ENCODE results near the gene ZNF408. TPM values are rescaled to one million over a fixed set of nuclear protein-coding genes. Genes with fewer than 3 reads are reported as not detected.

ZNF408 gene
- total RNA-seq, 4 donors from 2014 or later: 0.88 to 10.5 (median 8.0) TPM

GRCh38 chr11:46661836-46662235, 39.0 kb upstream of the ZNF408 start:
- intact Hi-C loops (cut with DNase I; ENCODE audit: low total_unique reads): no loop called here
- no peak overlapping the region for H3K27ac ChIP-seq
- TF ChIP-seq POLR2A (IDR thresholded peaks at IDR 0.05) (no peak), CTCF (IDR thresholded peaks at IDR 0.05) (no peak)
- H3K36me3 ChIP-seq: no peaks in the 10 kb centered on the region
- no peaks in the 10 kb centered on the region for H3K9me3 ChIP-seq
- H3K4me1 ChIP-seq: no peaks in the 10 kb centered on the region
- H3K4me3 ChIP-seq: no peak overlapping the region
- H3K27me3 ChIP-seq: no peaks in the 10 kb centered on the region
- no peak for DNase-seq

GRCh38 chr11:46662366-46662765, 38.5 kb upstream of the ZNF408 start:
- TF ChIP-seq POLR2A (IDR thresholded peaks at IDR 0.05): no peak
- TF ChIP-seq CTCF (IDR thresholded peaks at IDR 0.05): no peak
- Histone ChIP-seq H3K4me3 (no peak overlapping the region), H3K9me3 (no peaks in the 10 kb centered on the region), H3K27me3 (no peaks in the 10 kb centered on the region), H3K4me1 (peaks cover 0 to 5% of the 10 kb centered on the region in 2 donors), H3K36me3 (no peaks in the 10 kb centered on the region), H3K27ac (no peak overlapping the region)
- no peak for DNase-seq
- intact Hi-C loops (cut with DNase I; ENCODE audit: low total_unique reads): no loop called here

- no peak for DNase-seq
- no peaks in the 10 kb centered on the region for H3K36me3 ChIP-seq
- H3K4me1 ChIP-seq: peaks cover 0 to 9% of the 10 kb centered on the region in 2 donors
- peak overlapping the region; percentile 14 to 81 for H3K27ac ChIP-seq
- H3K27me3 ChIP-seq: no peaks in the 10 kb centered on the region
- TF ChIP-seq POLR2A (IDR thresholded peaks at IDR 0.05): no peak
- TF ChIP-seq CTCF (IDR thresholded peaks at IDR 0.05): no peak
- no peak overlapping the region for H3K4me3 ChIP-seq
- H3K9me3 ChIP-seq: no peaks in the 10 kb centered on the region
- intact Hi-C loops (cut with DNase I; ENCODE audit: low total_unique reads): no loop called here
Measured at GRCh38 chr11:46663277-46663940, 37.4 kb upstream of the ZNF408 start.

GRCh38 chr11:46664612-46665011, 36.2 kb upstream of the ZNF408 start:
- no peaks in the 10 kb centered on the region for H3K27me3 ChIP-seq
- H3K27ac ChIP-seq: peak overlapping the region; percentile 32 to 81
- TF ChIP-seq CTCF (IDR thresholded peaks at IDR 0.05) (no peak), POLR2A (IDR thresholded peaks at IDR 0.05) (no peak)
- DNase-seq: no peak
- intact Hi-C loops (cut with DNase I; ENCODE audit: low total_unique reads): no loop called here
- H3K4me3 ChIP-seq: no peak overlapping the region
- H3K9me3 ChIP-seq: no peaks in the 10 kb centered on the region
- no peaks in the 10 kb centered on the region for H3K36me3 ChIP-seq
- peaks cover 0 to 9% of the 10 kb centered on the region in 2 donors for H3K4me1 ChIP-seq

GRCh38 chr11:46665356-46665755, 35.5 kb upstream of the ZNF408 start:
- no peak for DNase-seq
- intact Hi-C loops (cut with DNase I; ENCODE audit: low total_unique reads): no loop called here

More at GRCh38 chr11:46665356-46665755, 35.5 kb upstream of the ZNF408 start:
- peaks cover 0 to 9% of the 10 kb centered on the region in 2 donors for H3K4me1 ChIP-seq
- H3K9me3 ChIP-seq: no peaks in the 10 kb centered on the region
- TF ChIP-seq CTCF (IDR thresholded peaks at IDR 0.05): no peak
- TF ChIP-seq POLR2A (IDR thresholded peaks at IDR 0.05): no peak
- H3K4me3 ChIP-seq: no peak overlapping the region
- H3K27ac ChIP-seq: peak overlapping the region in 1 of 2 donors; percentile 81
- no peaks in the 10 kb centered on the region for H3K36me3 ChIP-seq
- H3K27me3 ChIP-seq: no peaks in the 10 kb centered on the region
